Testis (tissue), 3 donors: ENCODE results near the gene STAC2. TPM values are rescaled to one million over a fixed set of nuclear protein-coding genes. Genes with fewer than 3 reads are reported as not detected.
"Not testable (repeated sequence)": the region's sequence is repeated elsewhere in the genome, so short reads cannot be mapped to it uniquely, and the experiment has no call there.

Experiments
- DNase-seq: peaks from one replicate; pipeline ENCODE4 v3.0.0-alpha.2; 2019
- H3K27ac ChIP-seq, 2 donors: fragments of 200-600 bp; sonication (generic); one replicate each; pipeline ENCODE4 v1.5.1; 2019
- H3K27me3 ChIP-seq: fragments of 200-600 bp; sonication (generic); one replicate; pipeline ENCODE4 v1.5.1; 2019
- H3K36me3 ChIP-seq: fragments of 200-600 bp; sonication (generic); one replicate; pipeline ENCODE4 v1.5.1; 2017; ENCODE audit warnings: low read depth; ENCODE audit errors: missing control alignments
- H3K4me1 ChIP-seq: fragments of 200-600 bp; sonication (generic); one replicate; pipeline ENCODE4 v1.5.1; 2019
- H3K4me3 ChIP-seq, 2 donors: fragments of 200-600 bp; sonication (generic); one replicate each; pipeline ENCODE4 v1.5.1; 2017 to 2019
- H3K9me3 ChIP-seq: fragments of 200-600 bp; sonication (generic); one replicate; pipeline ENCODE4 v1.5.1; 2017
- CTCF ChIP-seq, 3 experiments: fragments of 450-650 bp in 2 of 3; fragments of 200-600 bp in 1 of 3; sonication (generic) in 1 of 3; IDR thresholded peaks; one replicate each; pipeline ENCODE4 v1.5.1; 2016 to 2019; ENCODE audit warnings: antibody characterized with exemption in 3 of 3, mild to moderate bottlenecking in 2 of 3, moderate library complexity in 1 of 3
- POLR2A ChIP-seq: fragments of 450-650 bp; IDR thresholded peaks from one replicate; pipeline ENCODE4 v1.6.1; 2017; ENCODE audit warnings: antibody characterized with exemption, mild to moderate bottlenecking, moderate library complexity
- WGBS, 2 donors: methylation state at CpG; one replicate each; pipeline ENCODE4 v1.1.5; 2018; 5-methylcytosine and 5-hydroxymethylcytosine counted together
- intact Hi-C: fragments of 100-400 bp; cut with DNase I; formaldehyde crosslinking; loops from one replicate; pipeline ENCODE4 v1.15.1; 2023; ENCODE audit warnings: low total_unique reads
- polyA plus RNA-seq: library from polyadenylated mRNA; stranded (reverse); fragments of 350-450 nt; fragmentation: Illumina TruSeq; extraction: RNeasy Lipid Tissue Mini Kit (QIAGEN cat#74804); gene quantifications from one replicate; pipeline ENCODE4 v1.2.3, GENCODE V29; 2014; ENCODE audit warnings: low read depth, low replicate concordance; ENCODE audit not compliant: insufficient read depth
- total RNA-seq, 2 donors: library from RNA; depleted of rRNA; stranded (reverse); fragments of >200 nt; gene quantifications; one replicate each; pipeline ENCODE4 v1.2.3, GENCODE V29; 2016

The STAC2 gene
- total and polyA plus RNA-seq, 3 donors from 2014 or later, result 0.24 to 1.1 (median 0.37) TPM

- intact Hi-C loops, result no loop called here
- TF ChIP-seq POLR2A (no peak), CTCF (IDR thresholded peaks at IDR 0.05) (no peak)
- H3K9me3 ChIP-seq, result no peaks in the 10 kb centered on the region
These were observed 56.2 kb downstream of the STAC2 start for GRCh38 chr17:39169518-39169917.

GRCh38 chr17:39169101-39169500 lies 56.6 kb downstream of the STAC2 start:
- intact Hi-C loops, result no loop called here
- Histone ChIP-seq H3K36me3 (no peaks in the 10 kb centered on the region), H3K27me3 (no peaks in the 10 kb centered on the region), H3K9me3 (no peaks in the 10 kb centered on the region), H3K27ac (no peak overlapping the region), H3K4me3 (no peak overlapping the region), H3K4me1 (peaks cover 4% of the 10 kb centered on the region)
- WGBS, 2 donors, result 60 to 75% methylated on average over 14 of the region's 14 CpGs
- DNase-seq, result no peak
- TF ChIP-seq CTCF (IDR thresholded peaks at IDR 0.05), result no peak
- TF ChIP-seq POLR2A, result no peak

More at GRCh38 chr17:39169518-39169917, 56.2 kb downstream of the STAC2 start:
- H3K4me1 ChIP-seq, result peaks cover 4% of the 10 kb centered on the region
- no peak overlapping the region for H3K27ac ChIP-seq
- H3K36me3 ChIP-seq, result no peaks in the 10 kb centered on the region
- WGBS, 2 donors, result 74 to 77% methylated on average over 2 to 3 of the region's 3 CpGs
- DNase-seq, result no peak
- no peaks in the 10 kb centered on the region for H3K27me3 ChIP-seq
- no peak overlapping the region for H3K4me3 ChIP-seq

- H3K36me3 ChIP-seq, H3K4me3 ChIP-seq, H3K27me3 ChIP-seq, H3K27ac ChIP-seq, H3K4me1 ChIP-seq, H3K9me3 ChIP-seq, intact Hi-C loops: not testable (repeated sequence)
- DNase-seq, result peak; percentile 38
- 70 to 85% methylated on average over 10 of the region's 10 CpGs for WGBS, 2 donors
These were observed 57.2 kb downstream of the STAC2 start for GRCh38 chr17:39168503-39168902.

- intact Hi-C loops, result no loop called here
These were observed 58.3 kb downstream of the STAC2 start for GRCh38 chr17:39167476-39167875.

More at GRCh38 chr17:39167476-39167875, 58.3 kb downstream of the STAC2 start:
- no peak for DNase-seq
- H3K27me3 ChIP-seq, result no peaks in the 10 kb centered on the region
- H3K4me1 ChIP-seq, result peaks cover 4% of the 10 kb centered on the region
- no peak for TF ChIP-seq POLR2A
- no peak for TF ChIP-seq CTCF (IDR thresholded peaks at IDR 0.05)
- H3K27ac ChIP-seq, result no peak overlapping the region
- no peak overlapping the region for H3K4me3 ChIP-seq
- H3K9me3 ChIP-seq, result no peaks in the 10 kb centered on the region
- 48 to 57% methylated on average over 2 of the region's 2 CpGs for WGBS, 2 donors
- H3K36me3 ChIP-seq, result no peaks in the 10 kb centered on the region
